Natural killer cell (primary cell): ENCODE data around the gene PLEKHH1. TPM values are rescaled to one million over a fixed set of nuclear protein-coding genes. Genes with fewer than 3 reads are reported as not detected.
"Not testable (repeated sequence)": the region's sequence is repeated elsewhere in the genome, so short reads cannot be mapped to it uniquely, and the experiment has no call there.

Experiments used
- ATAC-seq, 3 donors: fragments of 150-1000 bp in 2 of 3; fragments of 200-7000 bp in 1 of 3; cut with Tn5 transposase; 1 replicate in 1 of 3; 2 replicates in 2 of 3; pipeline ENCODE4 v1.10.0; 2021; ENCODE audit warnings: mild to moderate bottlenecking in 2 of 3, moderate library complexity in 2 of 3
- DNase-seq, 2 donors: peaks; one replicate each; pipeline versions ENCODE4 v3.0.0 to v3.0.0-alpha.2; 2013 to 2021; ENCODE audit warnings: mixed read lengths in 1 of 2
- H3K27ac ChIP-seq: one replicate; pipeline ENCODE4 v1.5.1; 2013; ENCODE audit warnings: mild to moderate bottlenecking, low read length
- H3K27me3 ChIP-seq: one replicate; pipeline ENCODE4 v1.6.1; 2013; ENCODE audit warnings: low read length; ENCODE audit not compliant: control insufficient read depth, insufficient read depth
- H3K36me3 ChIP-seq: one replicate; pipeline ENCODE4 v1.6.1; 2013; ENCODE audit warnings: low read length; ENCODE audit not compliant: control insufficient read depth, insufficient read depth
- H3K4me1 ChIP-seq: one replicate; pipeline ENCODE4 v1.6.1; 2013; ENCODE audit warnings: low read length; ENCODE audit not compliant: control insufficient read depth, insufficient read depth
- H3K4me3 ChIP-seq: one replicate; pipeline ENCODE4 v1.5.1; 2013; ENCODE audit warnings: low read length
- H3K9me3 ChIP-seq: one replicate; pipeline ENCODE4 v1.6.1; 2013; ENCODE audit warnings: low read length; ENCODE audit not compliant: control insufficient read depth, insufficient read depth
- H3K27ac Mint-ChIP-seq, 2 donors: one replicate each; pipeline ENCODE4 v1.8.0; 2022; ENCODE audit warnings: mild to moderate bottlenecking in 2 of 2, mixed read lengths in 2 of 2, moderate library complexity in 1 of 2
- H3K27me3 Mint-ChIP-seq, 2 donors: one replicate each; pipeline ENCODE4 v1.8.0; 2022; ENCODE audit warnings: low read depth in 2 of 2, mixed read lengths in 2 of 2
- H3K36me3 Mint-ChIP-seq: one replicate; pipeline ENCODE4 v1.8.0; 2022; ENCODE audit warnings: mixed read lengths
- H3K4me1 Mint-ChIP-seq, 2 donors: one replicate each; pipeline ENCODE4 v1.8.0; 2022; ENCODE audit warnings: mixed read lengths in 2 of 2
- H3K4me3 Mint-ChIP-seq: one replicate; pipeline ENCODE4 v1.8.0; 2022; ENCODE audit warnings: mild to moderate bottlenecking, moderate library complexity, mixed read lengths
- H3K9me3 Mint-ChIP-seq, 2 donors: one replicate each; pipeline ENCODE4 v1.8.0; 2022; ENCODE audit warnings: mixed read lengths in 2 of 2
- WGBS: methylation state at CpG from one replicate; pipeline ENCODE4 v1.1.7; 2013; ENCODE audit warnings: missing lambda C conversion rate; ENCODE audit not compliant: insufficient coverage; 5-methylcytosine and 5-hydroxymethylcytosine counted together
- intact Hi-C: fragments of 100-400 bp; cut with micrococcal nuclease; formaldehyde crosslinking; loops from one replicate; pipeline ENCODE4 v1.14.2; 2022
- total RNA-seq, 4 donors: library from RNA; stranded (reverse); fragments of 120-200 nt in 1 of 4; gene quantifications; one replicate each; pipeline versions ENCODE4 v1.2.3 to v1.2.4, GENCODE V29; 2013 to 2022
- TF ChIP-seq, protein P1 (sequence below): fragments of 200-600 bp; IDR thresholded peaks from one replicate; pipeline ENCODE4 v1.8.0; 2022; ENCODE audit warnings: antibody characterized with exemption

Gene PLEKHH1
- total RNA-seq, 3 donors from 2014 or later (not counting 1 experiment from before 2014, with no cell fraction given): not detected

DNA sequence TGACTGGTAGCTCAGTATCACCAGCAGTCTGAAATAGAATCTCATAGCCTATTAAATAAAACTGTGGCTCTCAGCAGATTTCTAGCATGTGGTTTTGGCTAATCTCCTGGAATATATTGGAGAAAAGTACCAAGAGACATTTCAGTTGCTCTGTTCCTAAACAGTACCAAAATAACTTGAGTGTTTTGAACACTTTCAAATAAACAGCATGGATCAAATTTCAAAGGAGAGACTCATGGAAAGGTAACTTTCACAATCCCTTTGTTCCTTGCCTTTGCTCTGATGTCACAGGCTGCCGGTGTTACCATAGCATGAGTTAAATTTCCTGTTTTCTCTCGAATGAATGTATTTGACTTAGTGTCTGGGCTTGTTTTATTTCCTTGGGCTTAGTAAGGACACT is 90.0 kb downstream of the PLEKHH1 start:
- Histone ChIP-seq H3K4me1 (peaks cover 14% of the 10 kb centered on the region), H3K36me3 (no peaks in the 10 kb centered on the region), H3K4me3 (no peak overlapping the region), H3K27me3 (no peaks in the 10 kb centered on the region), H3K9me3 (no peaks in the 10 kb centered on the region), H3K27ac (no peak overlapping the region)
- WGBS: 26% methylated on average over 2 of the region's 2 CpGs
- ATAC-seq (no peak), DNase-seq (peak in 1 of 2 donors; percentile 22)
- H3K27me3 Mint-ChIP-seq: peaks cover 0 to 9% of the 10 kb centered on the region in 2 donors
- H3K9me3 Mint-ChIP-seq: no peaks in the 10 kb centered on the region
- H3K4me1 Mint-ChIP-seq: peaks cover 21 to 25% of the 10 kb centered on the region in 2 donors
- no peak overlapping the region for H3K27ac Mint-ChIP-seq
- TF ChIP-seq, protein P1, sequence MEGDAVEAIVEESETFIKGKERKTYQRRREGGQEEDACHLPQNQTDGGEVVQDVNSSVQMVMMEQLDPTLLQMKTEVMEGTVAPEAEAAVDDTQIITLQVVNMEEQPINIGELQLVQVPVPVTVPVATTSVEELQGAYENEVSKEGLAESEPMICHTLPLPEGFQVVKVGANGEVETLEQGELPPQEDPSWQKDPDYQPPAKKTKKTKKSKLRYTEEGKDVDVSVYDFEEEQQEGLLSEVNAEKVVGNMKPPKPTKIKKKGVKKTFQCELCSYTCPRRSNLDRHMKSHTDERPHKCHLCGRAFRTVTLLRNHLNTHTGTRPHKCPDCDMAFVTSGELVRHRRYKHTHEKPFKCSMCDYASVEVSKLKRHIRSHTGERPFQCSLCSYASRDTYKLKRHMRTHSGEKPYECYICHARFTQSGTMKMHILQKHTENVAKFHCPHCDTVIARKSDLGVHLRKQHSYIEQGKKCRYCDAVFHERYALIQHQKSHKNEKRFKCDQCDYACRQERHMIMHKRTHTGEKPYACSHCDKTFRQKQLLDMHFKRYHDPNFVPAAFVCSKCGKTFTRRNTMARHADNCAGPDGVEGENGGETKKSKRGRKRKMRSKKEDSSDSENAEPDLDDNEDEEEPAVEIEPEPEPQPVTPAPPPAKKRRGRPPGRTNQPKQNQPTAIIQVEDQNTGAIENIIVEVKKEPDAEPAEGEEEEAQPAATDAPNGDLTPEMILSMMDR: no peak
- H3K36me3 Mint-ChIP-seq: no peaks in the 10 kb centered on the region
- intact Hi-C loops: no loop called here
- no peak overlapping the region for H3K4me3 Mint-ChIP-seq

GRCh38 chr14:67626131-67626530 is 93.0 kb downstream of the PLEKHH1 start:
- H3K36me3 ChIP-seq, H3K36me3 Mint-ChIP-seq, intact Hi-C loops, H3K4me3 Mint-ChIP-seq, DNase-seq, H3K4me3 ChIP-seq, H3K9me3 Mint-ChIP-seq, H3K4me1 Mint-ChIP-seq, H3K27ac ChIP-seq, H3K27me3 ChIP-seq, H3K27ac Mint-ChIP-seq, H3K4me1 ChIP-seq, H3K27me3 Mint-ChIP-seq, H3K9me3 ChIP-seq: not testable (repeated sequence)
- WGBS: 43% methylated on average over 1 of the region's 1 CpG
- peak in 1 of 3 donors; percentile 24 for ATAC-seq

DNA sequence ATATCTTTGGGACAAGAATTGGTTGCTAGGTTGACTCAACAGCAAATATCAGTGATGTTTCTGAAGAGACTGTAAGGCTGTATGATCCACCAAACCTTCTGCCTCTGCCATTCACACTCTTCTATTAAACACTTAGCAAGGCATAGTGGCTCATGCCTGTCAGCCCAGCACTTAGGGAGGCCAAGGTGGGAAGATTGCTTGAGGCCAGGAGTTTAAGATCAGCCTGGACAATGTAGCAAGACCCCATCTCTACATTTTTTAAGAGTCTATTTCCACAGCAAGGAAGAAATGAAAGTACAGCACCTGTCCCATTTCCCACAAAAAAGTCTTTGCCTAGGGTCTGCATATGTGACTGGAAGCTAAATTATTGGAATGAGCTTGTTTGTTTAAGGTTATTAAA is 94.4 kb downstream of the PLEKHH1 start:
- H3K4me1 ChIP-seq: no peaks in the 10 kb centered on the region
- H3K27me3 Mint-ChIP-seq: peaks cover 0 to 9% of the 10 kb centered on the region in 2 donors
- H3K27me3 ChIP-seq: no peaks in the 10 kb centered on the region
- no peaks in the 10 kb centered on the region for H3K36me3 ChIP-seq
- no peak overlapping the region for H3K27ac ChIP-seq
- no peak overlapping the region for H3K27ac Mint-ChIP-seq
- no peaks in the 10 kb centered on the region for H3K9me3 Mint-ChIP-seq
- no peak for ATAC-seq
- H3K4me1 Mint-ChIP-seq: no peaks in the 10 kb centered on the region
- intact Hi-C loops: no loop called here
- DNase-seq: no peak
- TF ChIP-seq, protein P1: no peak
- H3K36me3 Mint-ChIP-seq: no peaks in the 10 kb centered on the region
- no peak overlapping the region for H3K4me3 ChIP-seq
- H3K4me3 Mint-ChIP-seq: no peak overlapping the region
- H3K9me3 ChIP-seq: no peaks in the 10 kb centered on the region

DNA sequence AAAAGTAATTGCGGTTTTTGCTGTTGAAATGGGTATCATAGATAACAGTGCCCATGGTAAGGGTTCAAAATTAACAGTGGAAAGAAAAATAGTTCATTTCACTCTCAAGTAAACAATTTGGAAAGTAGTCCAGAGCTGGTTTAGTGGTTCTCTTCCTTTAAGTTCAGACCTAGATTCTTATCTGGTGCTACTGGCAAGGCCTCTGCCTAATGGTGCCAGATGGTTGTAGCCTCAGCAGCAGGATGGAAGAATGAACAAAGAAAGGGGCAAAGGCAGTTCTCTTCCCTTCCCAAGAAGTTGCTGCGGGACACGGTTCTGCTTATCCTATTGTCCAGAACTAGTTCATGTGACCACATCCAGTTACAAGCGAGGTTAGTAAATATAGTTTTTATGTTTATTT is 97.1 kb downstream of the PLEKHH1 start:
- H3K4me3 Mint-ChIP-seq: no peak overlapping the region
- DNase-seq (no peak), ATAC-seq (no peak)
- intact Hi-C loops: no loop called here
- Histone ChIP-seq H3K4me1 (no peaks in the 10 kb centered on the region), H3K27ac (no peak overlapping the region), H3K27me3 (no peaks in the 10 kb centered on the region), H3K36me3 (no peaks in the 10 kb centered on the region), H3K9me3 (no peaks in the 10 kb centered on the region), H3K4me3 (no peak overlapping the region)
- H3K36me3 Mint-ChIP-seq: no peaks in the 10 kb centered on the region
- peaks cover 0 to 9% of the 10 kb centered on the region in 2 donors for H3K27me3 Mint-ChIP-seq
- no peaks in the 10 kb centered on the region for H3K4me1 Mint-ChIP-seq
- no peaks in the 10 kb centered on the region for H3K9me3 Mint-ChIP-seq
- H3K27ac Mint-ChIP-seq: no peak overlapping the region
- WGBS: 100% methylated on average over 3 of the region's 4 CpGs
- TF ChIP-seq, protein P1: no peak
